Muscle layer of duodenum (tissue), 2 donors: ENCODE measurements around the gene IQCE.
A peak's percentile ranks its signal among the peaks of the same experiment; 100 is the strongest.

Experiments
- H3K27ac ChIP-seq: one replicate; pipeline ENCODE4 v1.7.0; 2013; ENCODE audit warnings: mild to moderate bottlenecking, low read length
- H3K27me3 ChIP-seq: one replicate; pipeline ENCODE4 v1.7.0; 2013; ENCODE audit warnings: low read depth, mild to moderate bottlenecking, control low read depth, low read length
- H3K36me3 ChIP-seq, 2 donors: one replicate each; pipeline ENCODE4 v1.7.0; 2013; ENCODE audit warnings: low read length in 2 of 2, control low read depth in 1 of 2, mild to moderate bottlenecking in 1 of 2; ENCODE audit not compliant: insufficient read depth in 2 of 2, control insufficient read depth in 1 of 2
- H3K4me1 ChIP-seq, 2 donors: one replicate each; pipeline ENCODE4 v1.7.0; 2013; ENCODE audit warnings: low read length in 2 of 2, mild to moderate bottlenecking in 2 of 2, control low read depth in 1 of 2, moderate library complexity in 1 of 2; ENCODE audit not compliant: insufficient read depth in 2 of 2, control insufficient read depth in 1 of 2
- H3K4me3 ChIP-seq, 2 donors: one replicate each; pipeline ENCODE4 v1.7.0; 2013; ENCODE audit warnings: low read length in 2 of 2, low read depth in 1 of 2, mild to moderate bottlenecking in 1 of 2
- H3K9me3 ChIP-seq, 2 donors: one replicate each; pipeline ENCODE4 v1.7.0; 2013; ENCODE audit warnings: low read length in 2 of 2, control low read depth in 1 of 2, mild to moderate bottlenecking in 1 of 2; ENCODE audit not compliant: control insufficient read depth in 1 of 2
- donor health status: healthy.

The IQCE gene

GRCh38 chr7:2515424-2516193, 43.2 kb upstream of the IQCE start:
- peaks cover 3 to 41% of the 10 kb centered on the region in 2 donors for H3K4me1 ChIP-seq

GRCh38 chr7:2516194-2516555, 42.6 kb upstream of the IQCE start:
- Histone ChIP-seq H3K4me1 (peaks cover 3 to 42% of the 10 kb centered on the region in 2 donors), H3K27me3 (no peaks in the 10 kb centered on the region), H3K4me3 (no peak overlapping the region), H3K27ac (no peak overlapping the region), H3K9me3 (no peaks in the 10 kb centered on the region), H3K36me3 (no peaks in the 10 kb centered on the region)

More at GRCh38 chr7:2515424-2516193, 43.2 kb upstream of the IQCE start:
- Histone ChIP-seq H3K36me3 (no peaks in the 10 kb centered on the region), H3K27ac (no peak overlapping the region), H3K9me3 (no peaks in the 10 kb centered on the region), H3K4me3 (no peak overlapping the region), H3K27me3 (no peaks in the 10 kb centered on the region)

DNA sequence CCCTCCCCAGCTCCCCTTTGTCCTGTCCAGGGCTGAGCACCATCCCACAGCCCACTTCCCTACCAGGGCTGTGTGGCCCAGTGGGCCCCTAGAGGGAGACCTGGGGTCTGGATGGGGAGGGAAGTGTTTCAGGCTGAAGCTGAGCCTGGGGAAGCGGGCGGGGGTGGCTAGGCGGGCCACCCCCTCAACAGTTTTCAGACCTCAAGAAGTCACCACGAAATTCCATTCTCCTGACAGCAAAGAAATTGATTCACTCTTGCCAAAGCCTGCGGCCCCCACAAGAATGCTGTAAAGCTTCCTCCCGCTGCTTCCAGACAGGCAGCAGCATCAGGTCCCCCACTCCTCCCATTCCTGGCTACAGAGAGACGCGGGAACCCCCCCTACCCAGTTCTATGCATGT, 41.8 kb upstream of the IQCE start:
- peaks cover 3 to 43% of the 10 kb centered on the region in 2 donors for H3K4me1 ChIP-seq
- H3K4me3 ChIP-seq, result no peak overlapping the region
- no peaks in the 10 kb centered on the region for H3K9me3 ChIP-seq
- no peaks in the 10 kb centered on the region for H3K27me3 ChIP-seq
- no peak overlapping the region for H3K27ac ChIP-seq
- H3K36me3 ChIP-seq, result no peaks in the 10 kb centered on the region

DNA sequence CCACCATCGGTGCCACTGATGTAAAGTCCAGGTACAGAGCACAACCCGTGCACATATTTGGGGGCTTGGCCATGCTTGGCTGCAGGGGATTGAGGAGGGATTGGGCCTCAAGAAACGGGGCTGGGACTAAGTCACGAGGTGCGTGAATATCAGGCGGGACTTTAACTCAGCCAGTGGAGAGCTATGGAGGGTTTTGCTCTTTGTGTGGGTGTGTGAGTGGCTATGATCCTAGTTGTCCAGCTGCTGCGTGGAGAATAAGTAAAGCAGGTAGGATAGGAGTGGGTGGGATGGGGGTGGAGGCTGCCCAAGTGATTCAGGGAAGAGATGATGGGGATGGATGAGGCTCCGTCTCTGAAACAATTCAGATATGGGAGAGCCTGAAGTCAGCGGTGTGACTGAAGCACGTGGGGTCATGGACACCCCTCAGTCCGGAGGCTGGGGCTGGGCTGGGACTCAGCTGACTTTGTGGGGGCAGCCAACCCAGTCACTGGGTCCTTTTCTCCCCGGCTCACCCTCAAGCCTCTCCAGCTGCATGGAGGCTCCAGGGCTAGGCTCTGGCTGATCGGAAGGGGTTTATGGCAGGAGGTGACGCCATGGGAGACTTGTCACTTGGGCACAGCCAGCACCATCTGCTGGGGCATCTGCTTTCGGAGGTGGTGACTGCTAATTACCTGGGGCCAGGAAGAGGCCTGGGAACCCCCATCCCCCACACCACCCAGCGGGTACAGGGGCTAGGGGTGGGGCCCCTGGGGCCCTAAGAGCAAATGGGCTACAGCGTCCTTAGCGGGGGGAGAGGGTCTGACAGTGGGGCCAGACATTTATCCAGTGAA, 40.9 kb upstream of the IQCE start:
- Histone ChIP-seq H3K36me3 (no peaks in the 10 kb centered on the region), H3K9me3 (no peaks in the 10 kb centered on the region), H3K27me3 (no peaks in the 10 kb centered on the region), H3K4me1 (peaks cover 8 to 40% of the 10 kb centered on the region in 2 donors), H3K27ac (no peak overlapping the region), H3K4me3 (no peak overlapping the region)

DNA sequence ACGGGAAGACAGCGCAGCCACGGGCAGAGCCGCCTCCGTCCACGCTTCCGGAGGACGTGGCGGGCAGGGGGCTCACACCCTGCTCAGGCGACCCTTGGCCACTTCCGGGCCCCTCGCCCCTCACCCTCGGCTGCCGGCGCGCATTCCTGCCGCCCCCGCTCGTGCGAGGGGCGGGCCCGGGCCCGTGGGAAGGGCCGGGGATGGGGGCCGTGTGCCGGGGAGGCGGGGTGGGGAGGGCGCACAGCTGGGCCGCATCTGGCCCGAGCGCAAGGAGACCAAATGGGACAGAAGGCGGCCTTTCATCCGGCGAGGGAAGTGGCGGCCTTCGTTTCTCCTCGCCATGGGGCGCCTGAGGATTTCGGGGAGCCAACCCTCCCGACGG, 40.1 kb upstream of the IQCE start:
- no peaks in the 10 kb centered on the region for H3K27me3 ChIP-seq
- H3K9me3 ChIP-seq, result no peaks in the 10 kb centered on the region
- peaks cover 9 to 49% of the 10 kb centered on the region in 2 donors for H3K4me1 ChIP-seq
- H3K4me3 ChIP-seq, result peak overlapping the region; percentile 39 to 61
- no peak overlapping the region for H3K27ac ChIP-seq
- H3K36me3 ChIP-seq, result no peaks in the 10 kb centered on the region

DNA sequence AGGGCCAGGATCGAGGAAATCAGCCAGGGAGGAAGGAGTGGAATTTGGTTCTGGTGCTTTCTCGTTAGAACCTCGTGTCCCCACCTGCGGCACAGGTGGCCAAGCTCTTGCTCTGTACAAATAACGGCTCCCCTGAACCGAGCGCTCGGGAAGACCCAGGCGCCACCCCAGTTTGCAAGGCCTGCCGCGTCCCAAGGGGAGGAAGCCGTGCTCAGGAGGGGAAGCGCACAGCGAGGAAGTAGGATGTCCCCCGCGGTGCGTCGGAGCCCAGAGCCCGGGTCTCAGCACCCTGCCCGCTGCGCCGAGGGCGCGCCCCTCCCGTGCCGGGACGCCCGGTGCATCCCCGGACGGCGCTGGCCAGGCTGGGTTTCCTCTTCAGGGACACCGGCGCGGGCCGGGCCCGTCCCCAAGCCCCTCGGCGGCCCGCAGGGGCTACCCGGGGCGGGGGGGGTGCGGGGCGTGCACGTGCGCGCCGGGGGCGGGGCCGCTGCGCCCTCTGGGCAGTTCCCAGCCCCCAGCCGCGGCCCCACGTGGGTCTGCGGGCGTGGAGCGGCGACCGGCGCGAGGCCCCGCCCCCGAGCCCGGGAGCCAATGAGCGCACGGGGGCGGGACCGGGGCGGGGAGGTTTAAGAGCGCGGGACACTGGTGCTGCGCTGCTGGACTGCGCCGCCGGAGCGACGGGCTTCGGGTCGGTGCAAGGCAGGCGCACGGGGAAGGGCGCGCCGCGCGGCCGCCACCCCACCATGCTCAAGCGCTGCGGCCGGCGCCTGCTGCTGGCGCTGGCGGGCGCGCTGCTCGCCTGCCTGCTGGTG, 39.5 kb upstream of the IQCE start, which contains the start of gene LFNG:
LFNG (plus strand) TSS at position 656 of the 812 bp plus-strand sequence; CDS start at position 744, 88 bp downstream.
- no peaks in the 10 kb centered on the region for H3K27me3 ChIP-seq
- H3K9me3 ChIP-seq, result no peaks in the 10 kb centered on the region
- no peaks in the 10 kb centered on the region for H3K36me3 ChIP-seq
- H3K27ac ChIP-seq, result peak within 1 kb of the TSS; percentile 43
- peak within 1 kb of the TSS; percentile 61 to 64 for H3K4me3 ChIP-seq
- H3K4me1 ChIP-seq, result peaks cover 9 to 55% of the 10 kb centered on the region in 2 donors

DNA sequence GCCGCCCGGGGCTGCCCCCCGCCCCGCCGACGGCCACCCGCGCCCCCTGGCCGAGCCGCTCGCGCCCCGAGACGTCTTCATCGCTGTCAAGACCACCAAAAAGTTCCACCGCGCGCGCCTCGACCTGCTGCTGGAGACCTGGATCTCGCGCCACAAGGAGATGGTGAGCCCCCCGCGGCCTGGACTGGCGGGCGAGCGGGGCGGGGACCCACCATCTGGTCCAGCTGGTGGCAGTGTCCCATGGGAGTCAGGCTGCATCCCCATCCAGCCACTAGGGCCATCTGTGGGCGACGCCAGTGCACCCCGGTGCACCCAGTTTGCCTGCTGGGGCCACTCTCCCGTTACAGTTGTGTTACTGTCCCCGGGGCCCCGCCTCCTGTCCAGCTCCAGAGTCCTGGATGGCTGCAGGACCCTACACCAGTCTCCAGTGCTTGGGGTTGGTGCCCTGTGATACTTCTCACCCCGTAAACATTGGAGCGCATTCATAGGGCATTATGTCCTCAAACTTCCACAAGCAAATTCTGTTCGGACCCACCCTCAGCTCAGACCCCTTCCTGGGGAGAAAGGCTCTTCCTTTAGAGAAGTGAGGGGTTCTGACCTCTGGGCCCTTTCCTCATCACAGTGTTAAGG, 38.5 kb upstream of the IQCE start:
- Histone ChIP-seq H3K27ac (peak overlapping the region; percentile 43), H3K4me3 (peak overlapping the region; percentile 55 to 64), H3K4me1 (peaks cover 9 to 62% of the 10 kb centered on the region in 2 donors), H3K36me3 (no peaks in the 10 kb centered on the region), H3K27me3 (no peaks in the 10 kb centered on the region), H3K9me3 (no peaks in the 10 kb centered on the region)

GRCh38 chr7:2520761-2521290, 38.0 kb upstream of the IQCE start:
- Histone ChIP-seq H3K9me3 (no peaks in the 10 kb centered on the region), H3K4me1 (peaks cover 9 to 66% of the 10 kb centered on the region in 2 donors), H3K27me3 (no peaks in the 10 kb centered on the region), H3K36me3 (no peaks in the 10 kb centered on the region), H3K27ac (peak overlapping the region; percentile 43), H3K4me3 (peak overlapping the region; percentile 55 to 64)

DNA sequence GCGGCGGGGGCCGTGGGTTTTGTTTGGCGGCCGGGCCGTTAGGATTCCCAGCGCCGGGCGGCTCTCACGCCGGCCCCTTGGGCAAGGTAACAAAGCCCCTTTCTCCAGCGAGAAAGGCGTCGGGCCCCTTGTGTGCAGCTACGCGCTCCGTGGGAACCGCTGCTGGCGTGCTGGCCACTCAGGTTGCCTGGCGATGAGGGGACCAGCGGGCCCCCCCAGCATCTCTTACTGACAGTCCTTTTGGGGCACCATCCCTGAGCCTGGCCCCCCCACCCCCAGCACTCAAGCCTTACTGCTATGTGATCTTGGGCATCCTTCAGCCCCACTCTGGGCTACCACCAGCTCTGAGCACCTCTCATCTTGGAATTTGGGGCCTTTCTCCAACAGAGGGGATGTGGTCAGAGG, 37.4 kb upstream of the IQCE start:
- no peaks in the 10 kb centered on the region for H3K27me3 ChIP-seq
- no peaks in the 10 kb centered on the region for H3K9me3 ChIP-seq
- H3K36me3 ChIP-seq, result no peaks in the 10 kb centered on the region
- H3K27ac ChIP-seq, result no peak overlapping the region
- H3K4me3 ChIP-seq, result peak overlapping the region; percentile 55 to 59
- peaks cover 9 to 70% of the 10 kb centered on the region in 2 donors for H3K4me1 ChIP-seq

- Histone ChIP-seq H3K4me1 (peaks cover 9 to 70% of the 10 kb centered on the region in 2 donors), H3K9me3 (no peaks in the 10 kb centered on the region), H3K4me3 (peak overlapping the region; percentile 55 to 59), H3K27ac (no peak overlapping the region), H3K36me3 (no peaks in the 10 kb centered on the region), H3K27me3 (no peaks in the 10 kb centered on the region)
Measured at GRCh38 chr7:2521952-2522591, 36.7 kb upstream of the IQCE start.
